ENCODE results near the gene CHADL. TPM values are rescaled to one million over a fixed set of nuclear protein-coding genes. Genes with fewer than 3 reads are reported as not detected.

CHADL gene
- total and polyA plus RNA-seq, 9 of the 15 experiments (the other 6 are each of a cell fraction or from before 2014, with no cell fraction given): not detected

GRCh38 chr22:41286639-41287091 is 45.9 kb upstream of the CHADL start (continued):
- TF ChIP-seq ATF6 (CRISPR knock-in tag; IDR thresholded peaks at IDR 0.05) (no peak), C11orf30 (IDR thresholded peaks at IDR 0.05; ENCODE audit: low read depth) (no peak), RFX5 (IDR thresholded peaks at IDR 0.05; ENCODE audit: low read depth, low read length) (no peak), MEIS2 (IDR thresholded peaks at IDR 0.05; ENCODE audit: partially characterized antibody) (peak; percentile 18), SMARCE1 (IDR thresholded peaks at IDR 0.05) (peak; percentile 50; the same call in 1 of the 2 replicates), CGGBP1 (CRISPR knock-in tag; IDR thresholded peaks at IDR 0.05) (0 out of 2 replicates have a peak, but pooled peaks have one; percentile 31), NFRKB (IDR thresholded peaks at IDR 0.05; ENCODE audit: low read depth) (0 out of 2 replicates have a peak, but pooled peaks have one; percentile 5), ZNF282 (CRISPR knock-in tag; IDR thresholded peaks at IDR 0.05) (no peak), SETDB1 (IDR thresholded peaks at IDR 0.05; ENCODE audit: low read length) (no peak), KAT7 (CRISPR knock-in tag; IDR thresholded peaks at IDR 0.05; ENCODE audit: borderline replicate concordance) (no peak), ZBTB8A (IDR thresholded peaks at IDR 0.05; ENCODE audit: partially characterized antibody) (no peak), MGA (IDR thresholded peaks at IDR 0.05) (peak; percentile 3; the same call in 1 of the 2 replicates), ARID3A (IDR thresholded peaks at IDR 0.05; ENCODE audit: borderline replicate concordance, low read depth, low read length) (no peak), FOXJ2 (tag; IDR thresholded peaks at IDR 0.05) (peak; percentile 48; the same call in 1 of the 2 replicates)
